Measurements from ENCODE around the gene CAPNS1.
A peak's percentile ranks its signal among the peaks of the same experiment; 100 is the strongest.

CAPNS1 gene

GRCh38 chr19:36139473-36140303 lies at the start of gene CAPNS1:
CAPNS1 (plus strand) TSS chr19:36140066; CDS start chr19:36141012, 946 bp downstream.
- DNase-seq, result peak; percentile 98

- DNase-seq, result no peak
Measured at GRCh38 chr19:36090910-36091695, 48.8 kb upstream of the CAPNS1 start.

- DNase-seq, result no peak
Measured at GRCh38 chr19:36092566-36092965, 47.3 kb upstream of the CAPNS1 start.

GRCh38 chr19:36093146-36093662 lies 46.7 kb upstream of the CAPNS1 start:
- no peak for DNase-seq

- no peak for DNase-seq
Measured at GRCh38 chr19:36093687-36094086, 46.2 kb upstream of the CAPNS1 start.

- no peak for DNase-seq
Measured at GRCh38 chr19:36097036-36097435, 42.8 kb upstream of the CAPNS1 start.

- DNase-seq, result no peak
Measured at GRCh38 chr19:36099166-36099785, 40.6 kb upstream of the CAPNS1 start.

- DNase-seq, result no peak
Measured at GRCh38 chr19:36100476-36100875, 39.4 kb upstream of the CAPNS1 start.

- DNase-seq, result no peak
Measured at GRCh38 chr19:36101550-36102327, 38.1 kb upstream of the CAPNS1 start.

GRCh38 chr19:36103040-36103626 lies 36.7 kb upstream of the CAPNS1 start:
- no peak for DNase-seq

GRCh38 chr19:36103842-36104552 lies 35.9 kb upstream of the CAPNS1 start:
- no peak for DNase-seq

GRCh38 chr19:36106441-36106840 lies 33.4 kb upstream of the CAPNS1 start:
- no peak for DNase-seq

- no peak for DNase-seq
Measured at GRCh38 chr19:36106991-36107390, 32.9 kb upstream of the CAPNS1 start.

GRCh38 chr19:36108684-36109083 lies 31.2 kb upstream of the CAPNS1 start:
- DNase-seq, result no peak

- DNase-seq, result peak; percentile 34
Measured at GRCh38 chr19:36110487-36111199, 29.2 kb upstream of the CAPNS1 start, which contains the start of gene OVOL3. OVOL3 (plus strand) TSS chr19:36111143; CDS start chr19:36111203, 60 bp downstream.

- DNase-seq, result peak; percentile 29
Measured at GRCh38 chr19:36111200-36111539, 28.7 kb upstream of the CAPNS1 start.

GRCh38 chr19:36112678-36113077 lies 27.2 kb upstream of the CAPNS1 start:
- DNase-seq, result no peak

GRCh38 chr19:36113425-36113824 lies 26.4 kb upstream of the CAPNS1 start:
- DNase-seq, result no peak

GRCh38 chr19:36113894-36114720 lies 25.8 kb upstream of the CAPNS1 start:
- DNase-seq, result peak; percentile 75
